Erythroblast (primary cell): Measurements from ENCODE around the gene YWHAQ.

Experiments
- GATA1 ChIP-seq: IDR thresholded peaks from 2 replicates; pipeline ENCODE4 v1.6.1; 2011; ENCODE audit warnings: low read depth, mild to moderate bottlenecking, control low read depth, low read length, moderate library complexity
- POLR2A ChIP-seq: IDR thresholded peaks from 2 replicates; pipeline ENCODE4 v1.6.1; 2011; ENCODE audit warnings: mild to moderate bottlenecking, low read length

DNA sequence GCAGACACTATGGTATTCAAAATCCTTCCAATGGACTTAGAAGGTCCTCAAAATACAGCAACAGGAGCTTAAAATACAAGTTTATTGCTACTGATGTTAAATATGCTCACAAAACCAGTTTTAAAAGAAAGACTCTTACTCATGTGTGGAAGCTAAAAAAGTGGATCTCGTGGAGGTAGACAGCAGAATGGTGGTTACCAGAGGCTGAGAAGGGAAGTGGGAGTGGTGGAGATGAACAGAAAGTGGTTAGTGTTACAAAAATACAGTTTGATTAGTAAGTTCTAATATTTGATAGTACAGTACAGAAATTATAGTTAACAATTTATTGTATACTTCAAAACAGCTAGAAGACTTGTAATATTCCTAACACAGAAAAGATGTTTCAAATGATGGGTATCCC lies 87.2 kb downstream of the YWHAQ start:
- TF ChIP-seq POLR2A (no peak), GATA1 (no peak)
